HG02870 (cell line): ENCODE measurements around the gene ACSS1.
"Not testable (repeated sequence)": the region's sequence is repeated elsewhere in the genome, so short reads cannot be mapped to it uniquely, and the experiment has no call there.

ENCODE experiments used
- ATAC-seq: cut with Tn5 transposase; IDR thresholded peaks from one replicate; pipeline ENCODE4 v1.9.1; 2021; ENCODE audit warnings: mild to moderate bottlenecking, moderate library complexity; ENCODE audit not compliant: unreplicated experiment

The ACSS1 gene

DNA sequence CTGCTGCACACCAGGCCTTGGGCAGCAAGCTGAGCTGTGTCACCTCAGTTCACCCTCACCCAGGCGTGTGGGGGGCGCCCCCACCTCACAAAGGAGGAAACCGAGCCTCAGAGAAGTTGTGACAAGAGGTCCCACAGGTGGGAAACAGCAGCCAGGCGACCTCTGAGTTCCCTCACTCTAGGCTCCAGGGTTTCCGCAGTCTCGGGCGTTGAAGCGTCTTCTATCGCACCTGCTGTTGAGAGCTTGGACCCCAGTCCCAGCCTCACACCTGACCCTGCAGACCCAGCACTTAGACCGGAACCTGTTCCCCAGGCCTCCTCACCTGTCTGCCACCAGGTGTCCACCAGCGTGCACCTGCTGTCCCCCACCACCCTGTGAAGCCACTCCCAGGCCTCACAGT is 43.1 kb downstream of the ACSS1 start:
- no peak for ATAC-seq

DNA sequence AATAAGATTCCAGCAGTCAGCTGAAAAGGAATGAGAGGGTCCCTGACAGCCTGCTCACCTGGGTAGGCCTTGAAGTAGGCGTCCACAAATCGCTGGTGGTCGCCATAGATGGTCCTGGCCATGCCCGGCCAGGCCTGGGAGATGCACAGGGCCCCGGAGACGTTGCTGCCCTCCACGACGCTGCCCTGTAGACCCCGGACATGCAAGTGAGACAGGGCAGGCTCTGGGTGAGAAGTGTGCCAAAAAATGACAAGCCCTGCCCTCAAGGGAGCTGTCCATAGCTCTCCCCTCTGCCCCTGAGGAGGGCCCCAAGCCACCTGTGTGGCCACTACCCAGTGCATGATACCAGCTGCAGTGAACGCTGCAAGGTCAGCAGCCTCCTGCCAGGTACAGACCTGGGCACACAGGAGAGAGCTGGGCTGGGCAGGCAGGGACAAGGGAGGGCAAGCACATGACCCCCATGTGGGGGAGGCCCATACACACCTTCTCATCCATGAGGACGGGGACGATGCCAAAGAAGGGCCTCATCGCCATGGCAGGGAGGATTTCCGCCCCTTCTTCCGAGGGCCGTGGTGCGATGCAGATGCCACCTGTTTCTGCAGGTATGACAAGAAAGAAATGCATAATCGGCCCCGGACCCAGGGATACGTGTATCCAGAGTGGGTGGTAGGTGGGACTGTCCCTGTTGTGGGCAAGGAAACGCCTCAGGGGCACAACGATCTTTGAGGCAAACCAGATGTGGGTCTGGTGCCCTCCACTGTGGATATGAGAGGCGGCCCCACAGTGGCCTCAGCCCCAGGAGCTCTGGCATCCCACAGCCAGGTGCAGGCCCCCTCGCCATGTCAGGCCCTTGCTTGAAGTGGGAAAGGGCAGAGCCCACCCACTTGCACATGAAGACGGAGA is 44.2 kb downstream of the ACSS1 start:
- no peak for ATAC-seq

DNA sequence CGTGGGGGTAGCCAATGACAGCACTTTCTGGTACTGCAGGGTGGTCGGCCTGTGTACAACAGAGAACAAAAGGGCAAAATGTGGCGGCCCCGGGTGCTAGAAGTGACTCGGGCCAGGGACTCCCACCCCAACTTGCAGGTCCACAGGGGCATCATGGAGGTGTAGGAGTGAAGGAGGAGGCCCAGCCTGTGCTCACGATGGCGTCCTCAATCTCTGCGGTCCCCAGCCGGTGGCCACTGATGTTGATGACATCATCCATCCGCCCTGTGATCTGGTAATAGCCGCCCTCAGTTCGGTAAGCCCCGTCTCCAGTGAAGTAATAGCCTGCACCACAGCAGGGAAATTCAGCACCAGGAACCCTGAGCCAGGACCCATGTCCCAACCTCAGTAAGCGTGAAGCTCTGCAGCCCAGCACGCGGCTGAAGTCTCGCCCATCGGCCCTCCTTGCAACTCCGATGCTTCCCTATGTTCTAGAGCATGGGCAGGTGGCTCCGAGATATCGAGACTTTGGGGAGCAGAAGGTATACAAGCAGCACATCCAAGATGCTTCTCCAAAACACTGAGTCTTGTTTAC is 45.2 kb downstream of the ACSS1 start:
- ATAC-seq: no peak

DNA sequence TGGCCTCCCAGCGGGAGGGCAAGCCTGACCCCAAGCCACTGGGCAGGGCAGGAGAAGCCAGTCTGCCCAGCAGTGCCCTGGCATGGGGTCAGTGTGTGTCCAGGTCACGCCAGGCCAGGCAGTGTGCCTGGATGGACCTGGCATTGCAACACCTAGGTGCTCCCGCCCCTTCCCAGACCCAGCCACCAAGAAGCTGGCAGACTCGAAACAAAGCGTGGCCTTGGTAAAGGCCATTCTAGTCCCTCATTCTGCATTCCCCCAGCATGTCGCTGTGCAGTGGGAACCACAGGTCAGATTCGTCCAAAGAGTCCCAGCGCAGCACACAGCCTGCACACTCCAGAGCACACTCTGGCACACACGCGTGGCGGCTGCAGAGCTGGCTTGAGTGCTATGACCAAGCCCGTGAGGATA is 46.1 kb downstream of the ACSS1 start:
- no peak for ATAC-seq

DNA sequence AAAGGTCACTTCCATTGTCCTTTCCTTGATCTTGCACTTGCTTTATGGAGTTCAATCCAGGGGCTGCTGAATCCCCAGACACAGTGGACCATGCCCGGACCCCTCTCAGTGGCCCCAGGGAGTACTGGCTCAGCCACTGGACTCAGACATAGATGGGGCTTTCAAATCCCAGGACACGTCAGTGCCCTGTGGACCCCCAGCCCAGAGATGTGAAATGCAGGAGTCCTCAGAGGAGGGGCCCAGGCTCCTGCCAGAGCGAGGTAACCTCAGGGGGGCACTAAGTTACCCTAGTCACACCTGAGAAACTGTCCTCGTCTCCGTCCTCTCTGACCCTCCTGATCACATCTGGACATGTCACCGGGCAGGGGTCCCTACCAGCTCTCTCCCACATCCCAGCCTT is 46.7 kb downstream of the ACSS1 start:
- no peak for ATAC-seq

DNA sequence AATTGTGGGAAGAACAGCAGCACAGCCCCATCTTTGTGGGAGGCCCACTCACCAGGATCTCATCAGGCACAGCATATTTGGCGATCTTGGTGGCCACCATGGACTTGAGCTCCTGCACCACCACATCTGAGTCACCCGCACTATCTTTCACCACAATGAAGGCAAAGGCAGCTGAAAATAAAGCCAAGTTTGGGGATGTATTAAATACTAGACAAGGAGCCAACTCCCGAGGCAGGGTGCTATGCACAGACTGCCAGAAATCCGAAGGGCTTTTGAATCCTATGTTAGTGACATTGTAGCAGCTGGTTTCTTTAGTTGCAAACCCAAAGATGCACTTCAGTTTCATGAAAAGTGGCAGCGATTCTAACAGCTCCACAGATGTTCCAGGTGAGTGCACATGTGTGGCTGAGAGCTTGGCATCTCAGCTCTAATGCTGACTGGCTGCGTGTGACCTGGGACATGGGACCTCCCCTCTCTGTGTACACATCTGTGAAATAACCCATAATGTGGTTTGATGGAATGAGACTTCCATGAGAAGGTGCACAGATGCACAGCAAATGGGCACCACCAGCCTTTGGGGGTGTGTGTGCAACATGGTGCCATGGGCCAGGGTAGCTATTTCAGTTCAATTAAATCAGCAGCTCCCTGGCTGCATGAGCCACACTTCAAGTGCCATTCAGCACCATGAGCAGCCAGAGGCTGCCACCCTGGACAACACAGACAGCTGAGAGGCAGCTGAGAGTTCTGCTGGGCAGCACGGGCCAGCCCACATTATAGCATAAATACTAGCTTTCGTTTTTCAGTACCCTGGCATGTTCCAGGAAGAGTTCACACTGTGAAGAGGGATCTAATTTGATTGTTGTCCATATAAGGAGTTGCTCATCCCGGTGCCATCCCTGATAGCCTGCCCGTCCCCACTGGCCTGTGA is 48.5 kb downstream of the ACSS1 start:
- ATAC-seq: no peak

DNA sequence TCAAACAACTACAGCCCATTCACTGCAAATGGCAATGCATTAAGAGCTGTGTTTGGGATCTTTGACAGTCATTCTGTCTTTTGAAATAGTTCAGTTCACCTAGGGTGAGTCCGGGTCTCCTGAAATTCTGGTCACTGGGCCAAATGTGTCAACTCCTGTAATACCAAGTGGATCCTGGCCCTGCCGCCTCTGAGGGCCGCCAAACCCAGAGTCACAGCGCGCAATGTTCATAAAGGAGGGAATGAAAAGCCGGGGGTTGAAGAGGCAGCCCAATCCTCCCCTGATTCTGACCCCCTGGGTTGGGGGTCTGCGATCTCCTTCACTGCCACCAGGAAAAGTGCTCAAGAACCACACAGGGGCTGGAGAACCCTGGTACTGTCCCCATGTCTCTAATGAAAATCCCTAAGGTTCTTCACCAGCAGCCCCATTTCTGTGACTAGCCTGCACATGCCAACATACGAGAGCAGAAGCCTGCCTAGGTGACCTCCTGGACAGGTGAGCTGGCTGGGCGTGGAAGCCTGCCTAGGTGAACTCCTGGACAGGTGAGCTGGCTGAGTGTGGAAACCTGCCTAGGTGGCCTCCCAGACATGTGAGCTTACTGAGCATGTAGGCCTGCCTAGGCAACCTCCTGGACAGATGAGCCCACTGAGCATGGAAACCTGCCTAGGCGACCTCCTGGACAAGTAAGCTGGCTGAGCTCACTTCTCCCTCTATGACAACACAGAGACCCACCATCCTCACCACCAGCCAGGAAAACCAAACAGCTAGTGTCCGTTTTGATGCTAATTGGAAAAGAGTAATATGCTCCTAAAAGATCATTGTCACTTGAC is 49.3 kb downstream of the ACSS1 start:
- no peak for ATAC-seq

DNA sequence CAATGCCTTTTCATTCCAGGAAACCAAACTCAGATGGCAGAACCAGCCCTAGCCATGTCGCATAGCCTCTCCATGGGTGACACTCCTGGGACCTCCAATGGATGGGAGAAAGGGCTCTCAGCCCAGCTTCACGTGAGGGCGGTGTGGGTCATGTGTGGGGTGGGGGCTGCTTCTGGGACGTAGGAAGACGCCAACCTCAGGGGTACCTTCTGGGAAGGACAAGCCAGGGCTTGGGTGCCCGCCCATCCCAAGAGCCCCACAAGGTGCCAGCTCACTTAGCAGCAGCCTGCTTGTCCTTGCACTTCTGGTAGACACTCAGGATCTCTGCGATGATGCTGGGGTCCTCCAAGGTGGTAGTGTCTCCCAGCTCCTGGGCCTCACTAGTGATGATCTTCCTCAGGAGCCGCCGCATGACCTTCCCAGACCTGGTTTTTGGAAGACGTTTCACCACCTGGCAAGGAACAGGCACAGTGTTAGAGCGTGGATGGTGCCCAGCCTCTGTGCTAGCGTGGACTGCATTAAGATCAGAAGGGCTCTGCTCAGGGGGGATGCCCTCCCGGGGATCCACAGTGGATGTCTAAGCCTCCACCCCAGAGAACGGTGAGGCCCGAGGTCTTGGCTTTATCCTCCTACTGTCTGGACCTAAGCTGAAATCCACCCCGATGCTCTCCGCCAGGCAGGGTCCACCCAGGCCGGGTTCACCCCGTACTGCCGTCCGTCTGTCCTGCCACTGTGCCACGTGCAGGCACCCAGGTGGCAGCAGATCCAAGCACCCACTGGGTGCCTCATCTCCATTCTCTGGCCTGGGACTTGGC is 50.2 kb downstream of the ACSS1 start:
- ATAC-seq: no peak

DNA sequence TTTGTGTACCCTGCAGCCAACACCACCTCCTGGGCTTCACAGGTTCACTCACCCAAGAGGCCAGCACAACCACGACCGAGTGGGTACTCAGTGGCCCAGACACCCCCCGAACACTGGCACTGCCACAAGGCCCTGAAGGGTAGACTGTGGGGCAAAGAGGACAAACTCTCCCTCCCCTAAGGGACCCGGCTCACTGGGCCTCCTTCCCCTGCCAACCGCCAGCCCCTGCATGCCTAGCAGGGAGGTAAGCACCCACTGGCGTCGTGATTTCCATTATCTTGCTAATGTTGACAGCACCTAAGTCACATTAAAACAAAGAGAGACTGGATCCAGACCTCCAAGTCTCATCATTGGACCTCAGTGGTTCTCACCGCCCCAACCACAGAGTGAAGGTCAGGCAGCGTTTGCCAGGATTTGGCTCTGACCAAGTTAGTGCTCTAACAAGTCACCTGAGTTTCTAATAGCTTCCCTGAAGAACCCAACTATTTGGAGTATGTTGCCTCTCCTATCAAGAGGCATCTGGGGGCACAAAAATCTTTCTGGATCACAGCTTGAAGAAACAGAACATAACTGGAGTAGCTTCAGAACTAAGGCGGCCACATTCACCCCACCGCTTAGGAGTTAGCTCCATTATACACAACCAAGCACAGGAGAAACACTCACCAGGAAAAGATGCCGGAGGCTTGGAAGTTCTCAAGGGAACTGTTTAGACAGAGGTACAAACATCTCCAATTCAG is 51.3 kb downstream of the ACSS1 start:
- ATAC-seq: no peak

DNA sequence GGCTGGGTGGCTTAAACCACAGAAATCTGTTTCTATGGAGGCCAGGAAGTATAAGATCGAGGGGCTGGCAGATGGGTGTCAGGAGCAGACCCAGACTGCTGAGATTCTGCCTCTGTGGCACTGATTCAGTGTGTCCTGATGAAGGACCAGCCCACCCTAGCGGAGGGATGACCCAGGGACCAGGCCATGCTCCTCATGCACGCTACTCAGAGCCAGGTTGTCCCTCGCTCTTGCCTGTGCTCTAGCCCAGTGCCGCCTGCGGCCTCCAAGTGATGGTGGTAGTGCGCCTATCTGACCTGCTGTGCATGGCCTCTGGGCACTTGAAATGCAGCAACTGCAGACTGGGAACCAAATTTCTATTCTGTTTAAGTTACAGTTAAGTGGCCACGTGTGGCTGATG is 52.3 kb downstream of the ACSS1 start:
- no peak for ATAC-seq

DNA sequence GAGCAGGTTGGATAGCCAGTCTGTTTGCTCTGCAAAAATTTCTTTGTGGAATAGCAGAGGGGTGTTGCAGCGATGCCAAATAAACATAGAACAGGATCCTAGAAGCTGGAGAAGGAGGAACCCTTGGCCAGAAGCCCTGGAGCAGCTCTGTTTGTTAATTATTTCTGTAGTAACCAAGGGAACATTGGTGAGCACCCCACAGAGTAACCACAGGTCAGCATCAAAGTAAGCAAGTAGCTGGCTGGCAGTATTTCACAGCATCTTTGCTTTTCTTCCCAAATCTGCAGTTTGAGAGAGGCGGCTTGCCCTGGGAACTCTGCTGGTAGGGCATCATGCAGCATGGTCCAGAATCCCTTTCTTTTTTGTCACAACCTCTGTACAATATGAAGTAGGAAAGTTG is 52.7 kb downstream of the ACSS1 start:
- no peak for ATAC-seq

DNA sequence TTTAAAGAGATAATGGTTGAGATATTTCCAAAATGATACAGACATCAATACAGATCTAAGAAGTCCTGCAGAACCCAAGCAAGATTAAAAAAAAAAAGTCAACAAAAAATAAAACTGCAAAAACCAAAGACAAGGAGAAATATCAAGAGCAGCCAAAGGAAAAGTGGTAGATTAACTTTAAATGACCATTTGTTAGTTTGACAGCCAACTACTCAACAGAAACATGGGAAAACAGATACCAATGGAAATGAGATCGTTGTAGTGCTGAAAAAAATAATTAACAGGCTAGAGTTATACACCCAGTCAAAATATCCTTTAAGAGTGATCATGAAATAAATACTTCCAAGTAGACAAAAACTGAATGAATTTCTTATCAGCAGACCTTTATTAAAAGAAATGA is 54.9 kb downstream of the ACSS1 start:
- ATAC-seq: no peak

DNA sequence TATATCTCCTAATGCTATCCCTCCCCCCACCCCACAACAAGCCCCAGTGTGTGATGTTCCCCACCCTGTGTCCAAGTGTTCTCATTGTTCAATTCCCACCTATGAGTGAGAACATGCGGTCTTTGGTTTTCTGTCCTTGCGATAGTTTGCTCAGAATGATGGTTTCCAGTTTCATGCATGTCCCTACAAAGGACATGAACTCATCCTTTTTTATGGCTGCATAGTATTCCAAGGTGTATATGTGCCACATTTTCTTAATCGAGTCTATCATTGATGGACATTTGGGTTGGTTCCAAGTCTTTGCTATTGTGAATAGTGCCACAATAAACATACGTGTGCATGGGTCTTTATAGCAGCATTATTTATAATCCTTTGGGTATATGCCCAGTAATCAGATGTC is 56.6 kb downstream of the ACSS1 start:
- not testable (repeated sequence) for ATAC-seq

DNA sequence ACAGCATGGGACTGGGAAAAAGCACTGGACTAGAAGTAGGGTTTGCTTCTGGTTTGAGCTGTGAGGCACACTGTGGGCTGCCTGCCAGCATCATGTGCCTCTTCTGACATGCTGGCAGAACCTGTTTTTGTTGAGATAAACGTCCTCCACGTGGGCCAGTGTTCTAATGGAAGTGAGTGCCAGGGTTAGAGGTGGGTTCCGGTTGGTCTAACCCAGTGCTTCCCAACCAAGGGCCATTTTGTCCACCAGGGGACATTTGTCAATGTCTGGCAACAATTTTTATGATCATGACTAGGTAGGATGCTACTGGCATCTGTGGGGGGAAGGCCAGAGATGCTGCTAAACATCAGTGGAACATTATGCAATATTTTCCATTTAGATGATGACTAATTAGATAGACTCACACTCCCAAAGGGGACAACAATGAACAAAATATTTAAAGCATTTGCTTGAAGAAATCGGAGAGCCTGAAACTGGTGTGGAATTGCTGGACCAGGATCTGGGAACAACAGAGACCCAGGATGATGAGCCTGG is 57.6 kb downstream of the ACSS1 start:
- ATAC-seq: no peak

DNA sequence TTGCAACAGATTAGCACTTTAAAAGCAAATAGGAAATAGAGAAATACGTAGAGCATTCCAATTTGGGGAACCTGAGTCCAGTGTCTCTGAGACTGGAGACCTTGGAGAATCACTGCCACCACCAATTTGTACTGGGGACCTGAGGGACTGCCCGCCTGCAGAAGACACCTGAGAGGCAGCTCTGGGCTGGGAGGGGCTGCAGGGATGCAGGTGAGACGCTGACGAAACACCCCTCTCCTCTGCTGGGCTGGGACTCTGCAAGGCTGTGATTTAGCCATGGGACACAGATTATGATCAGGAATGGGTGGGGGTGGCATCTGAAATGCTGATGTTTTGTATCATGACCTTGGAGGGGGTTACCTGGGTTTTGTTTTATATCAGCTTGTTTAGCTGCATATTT is 58.4 kb downstream of the ACSS1 start:
- no peak for ATAC-seq

DNA sequence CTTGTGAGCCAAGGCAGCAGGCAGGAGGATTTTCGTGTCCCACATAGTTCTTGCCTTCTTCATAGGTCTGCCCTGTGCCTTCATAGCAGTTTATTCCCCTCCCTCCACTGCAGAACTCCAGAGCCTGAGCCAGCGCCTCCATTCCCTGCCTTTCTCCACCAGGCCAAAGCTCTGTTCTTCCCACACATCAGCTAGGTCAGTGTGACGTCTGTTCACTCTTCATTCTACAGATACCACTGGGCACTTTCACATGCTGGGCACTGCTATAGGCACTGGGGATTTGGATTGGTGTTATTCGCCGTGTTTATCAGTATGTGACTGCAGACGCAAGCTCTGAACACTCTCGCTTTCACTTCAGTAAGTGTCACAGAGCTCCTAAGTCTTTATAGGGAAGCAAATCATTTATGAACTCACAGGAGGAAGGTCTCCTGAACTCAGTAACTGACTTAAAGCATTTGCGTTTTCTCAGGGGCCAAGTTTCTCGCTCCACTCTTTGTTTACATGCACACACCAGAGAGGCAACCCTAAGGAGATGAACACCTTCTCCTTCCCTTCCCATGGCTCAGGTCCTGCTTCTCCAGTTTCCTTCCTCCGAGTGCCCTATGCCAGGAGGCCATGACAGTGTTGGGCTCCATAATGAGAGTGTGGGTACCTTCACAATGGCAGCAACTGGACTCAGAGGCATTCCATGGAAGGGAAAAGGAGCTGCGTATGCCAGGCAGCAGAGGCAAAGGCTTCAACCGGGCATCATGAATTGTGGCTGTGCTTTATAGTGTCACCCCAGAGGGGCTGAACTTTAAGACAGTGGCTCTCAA is 59.1 kb downstream of the ACSS1 start:
- no peak for ATAC-seq

DNA sequence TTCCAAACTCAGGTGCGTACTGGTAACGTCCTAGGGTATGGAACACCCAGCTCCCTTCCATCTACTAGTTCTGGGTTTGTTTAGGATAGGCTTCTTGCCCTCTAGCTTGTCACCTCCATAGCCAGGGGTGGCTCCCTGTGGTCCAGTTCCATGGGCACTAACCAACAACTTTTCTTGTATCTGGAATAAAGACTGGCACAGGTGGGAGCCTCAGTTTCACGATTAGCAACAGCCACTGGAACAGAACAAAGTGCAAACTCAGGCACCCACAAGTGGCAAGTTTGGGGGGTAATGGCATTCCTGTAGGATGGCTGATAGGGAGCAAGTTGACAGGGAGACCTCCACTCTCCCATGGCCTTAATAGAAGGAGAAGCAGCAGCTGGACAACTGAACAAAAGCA is 59.8 kb downstream of the ACSS1 start:
- no peak for ATAC-seq
